IPS DF 19.7 (cell line): ENCODE results near the gene PTPRQ.
"Not testable (repeated sequence)": the region's sequence is repeated elsewhere in the genome, so short reads cannot be mapped to it uniquely, and the experiment has no call there.

ENCODE experiments used
- DNase-seq: peaks from one replicate; pipeline ENCODE4 v3.0.0-alpha.2; 2013; ENCODE audit warnings: low read depth, low spot score

The PTPRQ gene, protein sequence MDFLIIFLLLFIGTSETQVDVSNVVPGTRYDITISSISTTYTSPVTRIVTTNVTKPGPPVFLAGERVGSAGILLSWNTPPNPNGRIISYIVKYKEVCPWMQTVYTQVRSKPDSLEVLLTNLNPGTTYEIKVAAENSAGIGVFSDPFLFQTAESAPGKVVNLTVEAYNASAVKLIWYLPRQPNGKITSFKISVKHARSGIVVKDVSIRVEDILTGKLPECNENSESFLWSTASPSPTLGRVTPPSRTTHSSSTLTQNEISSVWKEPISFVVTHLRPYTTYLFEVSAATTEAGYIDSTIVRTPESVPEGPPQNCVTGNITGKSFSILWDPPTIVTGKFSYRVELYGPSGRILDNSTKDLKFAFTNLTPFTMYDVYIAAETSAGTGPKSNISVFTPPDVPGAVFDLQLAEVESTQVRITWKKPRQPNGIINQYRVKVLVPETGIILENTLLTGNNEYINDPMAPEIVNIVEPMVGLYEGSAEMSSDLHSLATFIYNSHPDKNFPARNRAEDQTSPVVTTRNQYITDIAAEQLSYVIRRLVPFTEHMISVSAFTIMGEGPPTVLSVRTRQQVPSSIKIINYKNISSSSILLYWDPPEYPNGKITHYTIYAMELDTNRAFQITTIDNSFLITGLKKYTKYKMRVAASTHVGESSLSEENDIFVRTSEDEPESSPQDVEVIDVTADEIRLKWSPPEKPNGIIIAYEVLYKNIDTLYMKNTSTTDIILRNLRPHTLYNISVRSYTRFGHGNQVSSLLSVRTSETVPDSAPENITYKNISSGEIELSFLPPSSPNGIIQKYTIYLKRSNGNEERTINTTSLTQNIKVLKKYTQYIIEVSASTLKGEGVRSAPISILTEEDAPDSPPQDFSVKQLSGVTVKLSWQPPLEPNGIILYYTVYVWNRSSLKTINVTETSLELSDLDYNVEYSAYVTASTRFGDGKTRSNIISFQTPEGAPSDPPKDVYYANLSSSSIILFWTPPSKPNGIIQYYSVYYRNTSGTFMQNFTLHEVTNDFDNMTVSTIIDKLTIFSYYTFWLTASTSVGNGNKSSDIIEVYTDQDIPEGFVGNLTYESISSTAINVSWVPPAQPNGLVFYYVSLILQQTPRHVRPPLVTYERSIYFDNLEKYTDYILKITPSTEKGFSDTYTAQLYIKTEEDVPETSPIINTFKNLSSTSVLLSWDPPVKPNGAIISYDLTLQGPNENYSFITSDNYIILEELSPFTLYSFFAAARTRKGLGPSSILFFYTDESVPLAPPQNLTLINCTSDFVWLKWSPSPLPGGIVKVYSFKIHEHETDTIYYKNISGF (N-terminal part only)

DNA sequence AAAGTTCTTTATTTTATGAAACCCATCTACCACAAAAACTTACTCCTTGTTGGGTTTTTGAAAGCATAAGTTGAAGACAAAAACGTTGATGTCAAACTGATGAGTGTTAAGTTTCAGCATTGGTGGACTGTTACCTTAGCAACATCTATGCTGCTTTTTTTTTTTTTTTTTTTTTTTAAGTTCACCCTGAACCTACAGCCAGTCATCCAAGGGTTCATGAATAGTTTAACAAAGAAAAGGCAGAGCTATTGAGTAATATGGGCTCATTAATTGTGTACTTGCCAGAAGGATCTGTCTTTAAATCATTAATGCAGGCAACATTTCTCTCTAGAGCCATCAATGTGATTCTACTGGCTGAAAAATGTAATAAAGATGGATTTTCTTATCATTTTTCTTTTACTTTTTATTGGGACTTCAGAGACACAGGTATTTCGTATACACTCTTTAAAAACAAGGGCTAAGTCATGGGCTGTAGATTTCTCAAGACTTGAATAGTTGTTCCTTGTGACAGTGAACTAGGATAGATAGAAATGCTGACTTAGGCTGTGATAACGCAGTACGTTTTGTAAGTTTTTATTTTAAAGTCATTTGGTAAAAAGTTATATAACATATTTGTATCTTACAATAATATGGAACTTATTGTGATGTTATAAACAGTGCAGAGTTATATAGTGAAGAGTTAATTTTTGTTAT, at the start of gene PTPRQ:
PTPRQ (plus strand) TSS at position 262 of the 693 bp plus-strand sequence; CDS start at position 373, 111 bp downstream.
- DNase-seq, result no peak

DNA sequence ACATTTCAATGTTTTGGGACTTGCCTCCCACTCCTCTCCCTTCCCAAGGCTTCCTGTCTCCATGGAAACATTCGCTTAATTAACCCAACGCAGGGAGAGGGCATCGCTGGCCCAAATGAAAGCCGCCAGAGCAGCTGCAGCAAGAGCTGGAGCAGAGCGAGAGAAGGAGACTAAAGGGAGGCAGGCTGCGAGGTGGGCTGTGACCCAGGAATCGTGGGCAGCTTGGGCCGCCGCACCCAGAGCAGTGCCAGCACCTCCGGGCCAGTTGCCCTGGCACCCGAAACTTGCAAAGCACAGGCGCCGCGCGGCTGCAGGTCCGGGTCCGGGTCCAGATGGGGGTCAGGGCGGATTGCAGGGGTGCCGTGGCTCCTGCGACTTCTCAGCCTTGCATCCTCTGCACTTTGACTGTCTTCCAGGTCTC, 43.5 kb upstream of the PTPRQ start:
- DNase-seq, result no peak

DNA sequence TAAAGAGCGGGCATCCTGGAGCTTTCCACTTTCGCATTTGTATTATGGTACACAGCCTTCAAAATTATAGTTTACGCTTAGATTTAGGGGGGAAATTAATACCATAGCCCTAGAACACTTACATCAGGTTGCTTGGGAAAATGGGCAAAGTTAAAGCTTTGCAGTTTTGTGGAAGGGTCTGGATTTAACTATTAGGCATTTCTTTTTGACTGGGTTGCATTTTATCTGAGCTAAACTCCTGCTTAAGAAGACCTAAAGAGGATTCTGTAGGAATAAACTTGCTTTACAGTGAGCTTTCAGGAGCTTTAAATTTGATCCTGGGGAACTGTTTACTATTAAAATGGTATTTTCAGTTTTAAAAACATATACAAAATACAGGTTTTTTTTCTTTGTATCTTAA, 42.8 kb upstream of the PTPRQ start:
- no peak for DNase-seq

DNA sequence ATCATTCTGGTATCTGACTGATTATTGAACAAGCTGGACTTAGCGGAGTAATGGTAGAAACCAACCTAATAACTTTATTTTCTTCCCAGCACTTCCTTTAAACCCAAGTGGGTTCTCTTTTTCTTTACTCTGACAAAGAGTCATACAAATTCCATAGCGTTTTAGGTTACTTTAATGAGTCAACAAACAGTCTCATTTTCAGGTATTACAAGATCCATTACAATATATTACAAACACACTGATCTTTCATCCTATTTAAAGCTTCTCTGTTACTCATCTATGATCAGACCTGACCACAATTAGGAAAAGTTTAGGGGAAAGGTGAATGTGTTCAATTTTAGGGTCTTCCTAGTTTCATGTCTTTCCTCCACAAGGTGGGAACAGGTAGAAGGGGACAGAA, 39.4 kb upstream of the PTPRQ start:
- DNase-seq, result no peak

DNA sequence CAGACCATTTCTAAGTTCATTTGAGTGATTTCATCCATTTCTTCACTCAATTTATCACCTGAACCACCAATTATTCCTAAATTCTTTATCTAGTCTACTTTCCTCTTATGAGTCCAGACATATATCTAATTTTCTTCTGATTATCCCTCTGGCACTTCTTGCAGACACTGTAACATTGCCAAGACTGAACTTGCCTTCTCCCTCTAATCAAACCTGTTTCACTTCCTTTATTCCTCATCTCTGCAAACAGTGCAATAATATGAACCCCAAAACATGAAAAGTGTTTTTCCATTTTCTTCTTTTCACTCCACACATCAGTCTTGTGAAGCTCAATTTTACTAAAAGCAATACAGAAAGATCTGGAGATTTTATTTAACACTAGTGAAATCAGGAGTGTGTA, 37.8 kb upstream of the PTPRQ start:
- no peak for DNase-seq

DNA sequence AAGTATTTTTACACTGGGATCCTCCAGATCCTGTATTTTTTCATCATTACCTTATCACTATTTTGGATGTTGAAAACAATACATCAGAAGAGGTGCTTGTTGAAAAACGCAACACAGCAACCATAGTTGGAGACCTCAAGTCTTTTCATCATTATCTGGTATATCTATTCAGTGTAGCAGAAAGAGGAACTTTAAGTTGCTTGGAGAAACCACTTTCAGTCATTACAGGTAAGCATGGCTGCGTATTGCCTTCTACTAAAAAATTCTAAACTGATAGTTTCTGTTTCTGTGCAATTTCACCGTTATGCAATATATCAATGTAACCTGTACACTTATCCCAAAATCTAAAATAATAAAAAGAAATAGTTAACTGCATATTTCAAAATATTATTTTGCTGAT, 32.2 kb upstream of the PTPRQ start:
- no peak for DNase-seq

DNA sequence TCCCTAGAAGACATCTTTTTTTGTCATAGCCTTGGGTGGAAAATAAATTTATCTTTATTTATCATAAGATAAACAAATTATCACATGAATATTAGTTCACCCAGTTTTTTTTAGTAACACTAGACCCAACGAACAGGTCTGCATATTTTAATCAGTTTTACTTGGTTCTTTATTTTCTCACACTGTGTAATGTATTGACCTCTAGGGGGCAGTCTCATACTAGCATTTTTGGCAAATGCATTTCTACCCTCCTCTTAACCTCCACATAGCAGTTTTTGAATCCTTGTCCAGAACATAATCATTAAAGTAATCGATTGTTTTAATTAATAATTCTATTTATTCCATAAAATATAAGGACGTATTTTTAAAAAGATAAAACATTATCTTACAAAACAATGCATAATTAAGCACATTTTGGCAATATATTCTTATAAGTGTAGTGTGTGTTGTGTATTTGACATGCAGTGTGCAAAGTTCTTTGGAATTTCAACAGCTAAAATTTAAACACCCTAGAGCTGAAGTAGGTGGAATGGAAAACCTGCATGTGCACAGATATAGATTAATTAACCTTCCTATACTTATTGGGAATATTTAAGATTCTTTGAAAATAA, 31.6 kb upstream of the PTPRQ start:
- no peak for DNase-seq

DNA sequence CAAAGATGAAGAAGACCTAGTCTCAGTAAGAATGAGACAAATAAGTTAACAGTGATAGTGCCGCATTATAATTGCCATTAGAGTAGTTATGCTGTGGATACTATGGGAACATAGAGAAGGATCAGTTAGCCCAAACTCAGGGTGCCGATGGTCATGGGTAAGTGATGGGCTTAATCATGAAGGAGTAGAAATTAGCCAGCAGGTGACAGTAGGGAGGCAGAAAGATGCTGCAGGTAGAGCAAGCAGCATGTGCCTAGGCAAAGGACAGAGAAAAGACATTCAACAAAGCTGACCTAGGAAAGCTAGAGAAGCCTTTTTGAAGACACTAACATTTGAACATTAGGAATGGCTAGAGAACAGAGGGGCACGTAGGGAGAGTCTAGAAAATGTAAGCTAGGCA, 30.6 kb upstream of the PTPRQ start:
- peak; percentile 54 for DNase-seq

DNA sequence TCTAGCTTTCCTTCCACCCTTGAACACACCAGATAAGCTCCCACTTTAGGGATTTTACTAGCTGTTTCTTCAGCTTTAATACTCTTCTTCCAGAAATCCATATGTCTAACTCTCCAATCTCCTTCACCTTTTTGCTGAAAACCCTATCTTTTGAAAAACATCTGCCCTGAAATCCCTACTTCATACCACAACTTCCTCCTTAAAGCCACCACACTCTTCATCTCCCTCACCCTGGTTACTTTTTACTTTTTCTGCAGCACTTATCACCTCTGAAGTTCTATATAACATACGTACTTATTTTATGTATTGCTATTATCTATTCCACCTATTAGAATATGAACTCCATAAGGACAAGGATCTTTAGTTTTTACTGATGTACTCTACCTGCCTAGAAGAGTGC, 28.6 kb upstream of the PTPRQ start:
- no peak for DNase-seq

DNA sequence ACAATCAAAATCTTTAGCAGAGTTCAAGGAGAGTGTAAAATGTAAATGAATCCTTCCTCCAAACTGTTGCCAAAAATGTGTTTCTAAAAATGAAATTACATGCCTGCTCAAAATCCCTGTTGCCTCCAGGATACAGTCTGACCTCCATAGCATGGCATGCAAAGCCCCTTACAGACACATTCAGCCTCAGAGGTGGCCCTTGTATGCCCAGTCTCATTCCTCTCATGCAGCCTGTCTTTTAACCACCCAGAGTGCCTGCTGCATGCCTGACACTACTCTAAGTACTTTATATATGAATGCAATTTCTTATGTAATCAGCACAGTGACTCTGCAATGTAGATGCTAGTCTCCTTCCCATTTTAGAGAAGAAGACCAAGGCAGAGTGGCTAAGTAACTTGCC, 24.4 kb upstream of the PTPRQ start:
- DNase-seq, result no peak

DNA sequence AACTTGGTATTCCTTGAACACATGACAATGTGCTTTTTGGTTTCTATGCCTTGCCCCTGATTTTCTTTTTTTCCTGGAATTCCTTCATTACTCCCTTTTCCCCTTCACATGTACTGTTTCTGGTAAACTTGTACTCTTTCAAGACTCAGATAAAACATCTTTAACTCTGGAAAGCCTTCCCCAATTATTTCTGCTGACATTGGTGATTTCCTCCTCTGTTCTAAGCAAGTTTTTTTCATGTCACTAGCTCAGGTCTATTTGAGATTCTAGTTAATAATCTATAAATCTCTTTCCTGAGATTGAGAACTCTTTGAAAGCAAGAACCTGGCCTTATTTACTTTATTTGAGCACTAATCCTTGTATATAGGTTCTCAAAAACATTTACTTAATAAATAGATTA, 24.0 kb upstream of the PTPRQ start:
- no peak for DNase-seq

DNA sequence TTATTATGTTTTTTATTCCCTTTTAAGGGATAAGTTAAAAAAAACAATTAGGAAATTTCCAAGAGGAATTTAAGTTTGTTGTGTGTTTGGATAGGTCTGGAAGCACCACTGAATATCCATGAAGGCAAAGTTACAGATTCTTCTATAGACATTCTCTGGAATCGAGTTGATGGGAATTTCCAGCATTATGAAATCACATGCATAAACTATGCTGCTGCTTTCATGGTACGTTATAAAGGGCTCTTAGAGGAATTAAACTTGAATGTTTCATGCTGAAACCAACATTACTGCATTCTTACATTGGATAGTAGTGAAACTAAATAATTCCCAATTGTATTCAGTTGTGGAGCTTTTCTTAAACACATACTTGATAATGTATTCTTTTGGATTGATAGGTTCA, 21.5 kb upstream of the PTPRQ start:
- DNase-seq, result no peak

DNA sequence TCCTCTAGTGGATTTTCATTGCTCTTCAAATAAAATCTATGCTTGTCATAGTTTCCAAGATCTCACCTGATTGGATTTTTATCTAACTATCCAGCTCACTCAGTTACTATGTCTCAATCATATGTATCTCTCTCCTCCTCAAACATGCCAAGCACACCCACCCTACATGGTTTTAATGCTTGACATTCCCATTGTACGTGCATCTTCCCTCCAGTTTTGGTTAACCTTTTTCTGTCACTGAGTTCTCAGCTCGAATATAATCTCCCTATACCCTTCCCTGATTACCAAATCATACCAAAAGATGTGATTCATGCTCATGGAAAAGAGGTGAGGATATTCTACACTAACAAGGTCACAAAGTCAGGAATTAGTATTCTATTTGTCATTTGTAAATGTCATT, 12.0 kb upstream of the PTPRQ start:
- no peak for DNase-seq

DNA sequence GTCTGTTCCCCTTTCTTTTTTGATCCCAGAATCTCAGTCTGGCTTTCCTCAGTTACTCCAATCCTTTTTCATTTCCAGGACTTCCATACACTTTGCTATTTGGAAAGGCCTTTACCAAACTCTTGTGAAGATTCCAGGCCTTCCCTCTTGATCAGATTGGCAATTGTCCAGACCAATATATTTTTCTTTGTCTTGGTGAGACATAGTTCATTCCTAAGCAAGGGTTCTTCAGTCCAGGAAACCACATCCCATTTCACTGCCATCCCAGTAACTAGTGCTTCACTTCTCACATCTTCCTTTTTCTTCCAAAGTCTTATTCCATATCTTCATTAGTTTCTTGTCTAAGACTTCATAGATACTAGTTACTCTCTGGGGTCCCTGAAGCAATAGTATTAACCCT, 2.1 kb upstream of the PTPRQ start:
- no peak for DNase-seq

DNA sequence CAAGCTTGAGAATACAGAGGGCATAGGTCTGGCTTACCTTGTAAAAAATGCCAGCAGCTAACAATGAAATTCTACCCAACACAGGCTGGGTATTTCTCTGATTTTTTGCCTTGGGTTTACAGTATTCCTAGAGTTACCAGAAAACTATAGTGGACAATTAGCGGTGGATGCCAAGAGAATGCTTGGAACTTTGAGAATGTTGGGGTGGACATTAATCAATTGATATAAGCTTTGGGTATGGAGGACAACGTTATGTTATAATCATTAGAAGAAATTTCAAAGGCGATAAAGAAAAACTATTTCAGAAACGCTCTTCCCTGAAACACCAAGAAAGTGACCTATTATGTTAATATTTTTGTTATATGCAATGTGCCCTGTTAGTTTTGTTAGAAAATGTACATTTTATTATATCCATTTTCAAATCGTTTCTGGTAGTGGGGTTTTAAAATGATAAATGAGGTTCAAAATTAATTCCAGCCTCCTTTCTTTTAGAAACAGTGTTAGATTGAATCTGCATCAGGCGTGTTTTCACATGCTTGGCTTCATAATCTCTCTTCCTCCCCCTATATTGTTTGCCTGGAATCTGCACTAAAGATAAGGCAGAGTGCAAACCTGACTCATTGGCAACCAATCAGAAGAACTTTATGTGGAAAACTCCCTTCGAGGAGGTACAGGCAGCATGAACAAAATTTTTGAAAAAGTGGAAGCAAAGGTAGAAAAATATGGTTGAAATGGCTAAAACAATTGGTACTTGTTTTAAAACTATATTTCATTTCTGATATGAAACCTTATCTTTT, 1.4 kb upstream of the PTPRQ start:
- no peak for DNase-seq

DNA sequence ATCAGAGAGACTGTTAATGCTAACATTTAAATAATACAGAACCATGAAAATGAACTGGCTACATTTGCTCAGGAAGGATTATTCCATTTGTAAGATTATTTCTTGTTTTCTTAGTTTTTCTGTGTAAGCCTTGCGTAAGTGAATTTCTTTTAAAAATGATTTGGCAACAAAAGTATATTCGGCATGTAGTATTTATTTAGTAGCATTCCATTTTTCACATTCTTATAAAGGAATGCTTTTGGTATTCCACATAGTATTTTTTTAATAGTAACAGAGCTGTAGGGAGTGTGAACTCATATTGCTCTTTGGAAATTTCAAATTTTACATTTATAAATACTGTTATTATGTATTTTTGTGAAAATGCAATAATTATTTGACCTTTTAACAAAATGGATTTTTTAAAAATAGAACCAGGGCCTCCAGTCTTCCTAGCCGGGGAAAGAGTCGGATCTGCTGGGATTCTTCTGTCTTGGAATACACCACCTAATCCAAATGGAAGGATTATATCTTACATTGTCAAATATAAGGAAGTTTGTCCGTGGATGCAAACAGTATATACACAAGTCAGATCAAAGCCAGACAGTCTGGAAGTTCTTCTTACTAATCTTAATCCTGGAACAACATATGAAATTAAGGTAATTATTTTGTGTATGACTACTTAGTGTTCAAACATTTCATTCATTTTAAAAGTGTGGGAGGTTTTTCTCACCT, 1.2 kb downstream of the PTPRQ start:
- DNase-seq, result no peak

DNA sequence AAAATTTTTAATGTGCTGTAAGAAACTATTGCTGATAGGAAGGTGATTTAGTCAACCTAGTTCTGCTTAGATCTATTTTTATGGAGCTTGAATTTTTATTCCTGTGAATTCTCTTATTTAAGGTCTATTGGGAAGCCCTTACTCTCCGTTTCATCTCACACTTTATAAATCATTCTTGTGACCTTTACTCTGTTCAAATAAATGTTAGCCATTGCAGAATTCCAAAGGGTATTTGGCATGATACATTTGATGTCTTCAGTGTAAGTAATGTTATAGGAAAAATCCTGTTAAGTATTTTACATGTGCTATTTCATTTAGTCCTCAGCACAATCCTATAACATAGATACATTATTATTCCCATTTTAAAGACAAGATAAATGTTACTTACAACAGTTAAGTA, 12.5 kb downstream of the PTPRQ start:
- DNase-seq, result no peak

DNA sequence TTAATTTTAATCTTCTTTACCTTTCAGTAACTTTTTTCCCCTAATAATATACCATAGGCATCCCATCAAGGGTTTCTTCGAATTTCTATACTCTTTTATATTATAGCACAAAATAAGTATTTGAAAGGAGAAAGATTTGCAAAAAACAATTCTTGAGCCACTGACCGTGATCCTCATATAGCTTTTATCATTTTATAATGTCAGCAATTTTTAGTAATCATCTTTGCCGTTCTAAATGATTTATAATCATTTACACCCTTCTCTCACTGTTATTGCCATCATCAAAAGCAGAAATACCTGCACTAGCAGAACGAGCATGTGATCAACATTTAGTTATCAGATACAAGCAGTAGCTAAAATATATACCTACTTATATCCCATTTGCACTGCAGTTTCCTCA, 16.9 kb downstream of the PTPRQ start:
- no peak for DNase-seq

DNA sequence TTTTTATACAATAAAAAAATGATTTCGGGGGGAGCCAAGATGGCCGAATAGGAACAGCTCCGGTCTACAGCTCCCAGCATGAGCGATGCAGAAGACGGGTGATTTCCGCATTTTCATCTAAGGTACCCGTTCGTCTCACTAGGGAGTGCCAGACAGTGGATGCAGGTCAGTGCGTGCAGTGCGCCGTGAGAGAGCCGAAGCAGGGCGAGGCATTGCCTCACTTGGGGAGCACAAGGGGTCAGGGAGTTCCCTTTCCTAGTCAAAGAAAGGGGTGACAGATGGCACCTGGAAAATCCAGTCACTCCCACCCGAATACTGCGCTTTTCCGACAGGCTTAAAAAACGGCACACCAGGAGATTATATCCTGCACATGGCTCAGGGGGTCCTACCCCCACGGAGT, 17.8 kb downstream of the PTPRQ start:
- not testable (repeated sequence) for DNase-seq
